GM12864 (cell line): Measurements from ENCODE around the gene DARS1.

Source experiments
- DNase-seq: peaks from one replicate; pipeline ENCODE4 v3.0.0-alpha.2; 2011; ENCODE audit warnings: low read depth
- H3K4me3 ChIP-seq: 2 replicates; pipeline ENCODE4 v1.5.1; 2011; ENCODE audit warnings: mild to moderate bottlenecking, low read depth, low read length, control low read depth
- TF ChIP-seq, protein P1 (sequence below): IDR thresholded peaks from 2 replicates; pipeline ENCODE4 v1.5.1; 2011; ENCODE audit warnings: low read depth, mild to moderate bottlenecking, moderate library complexity, low read length, control low read depth, inconsistent platforms; ENCODE audit errors: missing control alignments

DARS1 gene

DNA sequence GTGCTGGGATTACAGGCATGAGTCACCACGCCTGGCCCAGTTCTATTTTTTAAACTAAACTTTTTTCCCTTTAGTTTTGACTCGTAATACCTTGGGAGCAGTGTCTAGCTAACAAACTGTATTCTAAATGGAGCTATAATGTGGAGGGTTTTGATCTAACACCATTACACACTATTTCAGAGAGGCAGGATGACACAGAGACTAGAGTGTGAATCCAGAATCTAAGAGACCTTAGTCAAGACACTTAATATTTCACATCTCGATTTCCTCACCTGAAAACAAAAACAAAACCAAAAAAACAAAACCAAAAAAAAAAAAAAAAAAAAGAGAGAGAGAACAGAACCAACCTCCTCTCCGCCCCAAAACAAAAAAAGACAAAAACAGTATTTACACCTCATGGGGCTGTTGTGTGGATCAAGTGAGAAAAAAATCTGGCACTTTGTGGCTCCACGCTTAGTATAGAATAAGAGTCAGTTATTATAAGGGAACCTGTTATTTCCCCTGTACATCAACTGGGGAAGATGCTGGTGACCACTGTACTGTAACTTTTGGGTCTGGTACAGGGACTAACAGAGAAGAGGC is 31.3 kb downstream of the DARS1 start:
- DNase-seq: no peak
- no peak overlapping the region for H3K4me3 ChIP-seq
- TF ChIP-seq, protein P1, sequence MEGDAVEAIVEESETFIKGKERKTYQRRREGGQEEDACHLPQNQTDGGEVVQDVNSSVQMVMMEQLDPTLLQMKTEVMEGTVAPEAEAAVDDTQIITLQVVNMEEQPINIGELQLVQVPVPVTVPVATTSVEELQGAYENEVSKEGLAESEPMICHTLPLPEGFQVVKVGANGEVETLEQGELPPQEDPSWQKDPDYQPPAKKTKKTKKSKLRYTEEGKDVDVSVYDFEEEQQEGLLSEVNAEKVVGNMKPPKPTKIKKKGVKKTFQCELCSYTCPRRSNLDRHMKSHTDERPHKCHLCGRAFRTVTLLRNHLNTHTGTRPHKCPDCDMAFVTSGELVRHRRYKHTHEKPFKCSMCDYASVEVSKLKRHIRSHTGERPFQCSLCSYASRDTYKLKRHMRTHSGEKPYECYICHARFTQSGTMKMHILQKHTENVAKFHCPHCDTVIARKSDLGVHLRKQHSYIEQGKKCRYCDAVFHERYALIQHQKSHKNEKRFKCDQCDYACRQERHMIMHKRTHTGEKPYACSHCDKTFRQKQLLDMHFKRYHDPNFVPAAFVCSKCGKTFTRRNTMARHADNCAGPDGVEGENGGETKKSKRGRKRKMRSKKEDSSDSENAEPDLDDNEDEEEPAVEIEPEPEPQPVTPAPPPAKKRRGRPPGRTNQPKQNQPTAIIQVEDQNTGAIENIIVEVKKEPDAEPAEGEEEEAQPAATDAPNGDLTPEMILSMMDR: no peak

GRCh38 chr2:135952891-135953290 is 32.5 kb downstream of the DARS1 start:
- TF ChIP-seq, protein P1: no peak
- DNase-seq: no peak
- H3K4me3 ChIP-seq: no peak overlapping the region

- no peak overlapping the region for H3K4me3 ChIP-seq
- TF ChIP-seq, protein P1: no peak
- no peak for DNase-seq
Measured at GRCh38 chr2:135951041-135951583, 34.3 kb downstream of the DARS1 start.

- DNase-seq: no peak
Measured at GRCh38 chr2:135949451-135950234, 35.8 kb downstream of the DARS1 start.

GRCh38 chr2:135948642-135949355 is 36.6 kb downstream of the DARS1 start:
- TF ChIP-seq, protein P1: no peak
- no peak overlapping the region for H3K4me3 ChIP-seq
- no peak for DNase-seq

More at GRCh38 chr2:135949451-135950234, 35.8 kb downstream of the DARS1 start:
- no peak overlapping the region for H3K4me3 ChIP-seq
- TF ChIP-seq, protein P1: no peak

GRCh38 chr2:135948141-135948540 is 37.3 kb downstream of the DARS1 start:
- no peak for DNase-seq
- TF ChIP-seq, protein P1: no peak
- H3K4me3 ChIP-seq: no peak overlapping the region
